Stomach (tissue), 4 donors: ENCODE data around the gene SPAG17.

Experiments
- EP300 ChIP-seq: sonication (generic); formaldehyde crosslinking; IDR thresholded peaks from one replicate; pipeline ENCODE4 v1.6.1; 2017; ENCODE audit warnings: antibody characterized with exemption
- TF ChIP-seq, protein P1 (sequence below), 7 experiments: fragments of 450-650 bp in 4 of 7; fragments of 200-600 bp in 3 of 7; sonication (generic) in 3 of 7; IDR thresholded peaks; one replicate each; pipeline ENCODE4 v1.5.1; 2016 to 2019; ENCODE audit warnings: antibody characterized with exemption in 7 of 7, control low read depth in 2 of 7, mild to moderate bottlenecking in 1 of 7

DNA sequence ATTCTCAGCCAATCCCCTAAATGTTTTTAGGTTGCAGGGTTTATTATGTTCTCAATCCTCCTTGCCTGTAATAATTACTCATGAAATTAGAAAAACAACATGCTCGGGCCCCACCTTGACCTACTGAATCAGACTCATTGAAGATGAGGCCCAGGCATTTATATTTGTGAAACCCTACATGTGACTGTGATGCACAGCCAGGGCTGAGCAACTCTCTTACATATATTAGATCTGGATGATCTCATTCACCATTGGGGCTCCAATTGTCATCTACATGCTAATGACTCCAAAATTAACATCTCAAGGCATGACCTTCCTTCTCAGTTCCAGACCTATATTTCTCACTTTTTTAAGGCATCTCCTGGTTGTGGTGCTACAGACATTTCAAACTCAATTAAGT lies 152.1 kb downstream of the SPAG17 start:
- TF ChIP-seq, protein P1, sequence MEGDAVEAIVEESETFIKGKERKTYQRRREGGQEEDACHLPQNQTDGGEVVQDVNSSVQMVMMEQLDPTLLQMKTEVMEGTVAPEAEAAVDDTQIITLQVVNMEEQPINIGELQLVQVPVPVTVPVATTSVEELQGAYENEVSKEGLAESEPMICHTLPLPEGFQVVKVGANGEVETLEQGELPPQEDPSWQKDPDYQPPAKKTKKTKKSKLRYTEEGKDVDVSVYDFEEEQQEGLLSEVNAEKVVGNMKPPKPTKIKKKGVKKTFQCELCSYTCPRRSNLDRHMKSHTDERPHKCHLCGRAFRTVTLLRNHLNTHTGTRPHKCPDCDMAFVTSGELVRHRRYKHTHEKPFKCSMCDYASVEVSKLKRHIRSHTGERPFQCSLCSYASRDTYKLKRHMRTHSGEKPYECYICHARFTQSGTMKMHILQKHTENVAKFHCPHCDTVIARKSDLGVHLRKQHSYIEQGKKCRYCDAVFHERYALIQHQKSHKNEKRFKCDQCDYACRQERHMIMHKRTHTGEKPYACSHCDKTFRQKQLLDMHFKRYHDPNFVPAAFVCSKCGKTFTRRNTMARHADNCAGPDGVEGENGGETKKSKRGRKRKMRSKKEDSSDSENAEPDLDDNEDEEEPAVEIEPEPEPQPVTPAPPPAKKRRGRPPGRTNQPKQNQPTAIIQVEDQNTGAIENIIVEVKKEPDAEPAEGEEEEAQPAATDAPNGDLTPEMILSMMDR (IDR thresholded peaks at IDR 0.05): no peak
- TF ChIP-seq EP300: no peak
